DND-41 (cell line): ENCODE results near the gene CARMIL1.

ENCODE experiments used
- CTCF ChIP-seq: IDR thresholded peaks from 2 replicates; pipeline ENCODE4 v1.5.1; 2012; ENCODE audit warnings: borderline replicate concordance, low read length, moderate library complexity, mild to moderate bottlenecking; ENCODE audit not compliant: poor library complexity, severe bottlenecking; ENCODE audit errors: extremely low read depth
- EZH2 ChIP-seq: IDR thresholded peaks from 3 replicates; pipeline ENCODE4 v1.6.1; 2012; ENCODE audit warnings: borderline replicate concordance, low read depth, mild to moderate bottlenecking, moderate library complexity, low read length, inconsistent platforms; ENCODE audit not compliant: severe bottlenecking

- TF ChIP-seq CTCF (no peak), EZH2 (no peak)
Observed at GRCh38 chr6:25599516-25600085, 320.4 kb downstream of the CARMIL1 start.
